Measurements from ENCODE around the gene CCDC60. TPM values are rescaled to one million over a fixed set of nuclear protein-coding genes. Genes with fewer than 3 reads are reported as not detected.
A peak's percentile ranks its signal among the peaks of the same experiment; 100 is the strongest.

The CCDC60 gene
- polyA plus RNA-seq, 1 experiment = not detected

DNA sequence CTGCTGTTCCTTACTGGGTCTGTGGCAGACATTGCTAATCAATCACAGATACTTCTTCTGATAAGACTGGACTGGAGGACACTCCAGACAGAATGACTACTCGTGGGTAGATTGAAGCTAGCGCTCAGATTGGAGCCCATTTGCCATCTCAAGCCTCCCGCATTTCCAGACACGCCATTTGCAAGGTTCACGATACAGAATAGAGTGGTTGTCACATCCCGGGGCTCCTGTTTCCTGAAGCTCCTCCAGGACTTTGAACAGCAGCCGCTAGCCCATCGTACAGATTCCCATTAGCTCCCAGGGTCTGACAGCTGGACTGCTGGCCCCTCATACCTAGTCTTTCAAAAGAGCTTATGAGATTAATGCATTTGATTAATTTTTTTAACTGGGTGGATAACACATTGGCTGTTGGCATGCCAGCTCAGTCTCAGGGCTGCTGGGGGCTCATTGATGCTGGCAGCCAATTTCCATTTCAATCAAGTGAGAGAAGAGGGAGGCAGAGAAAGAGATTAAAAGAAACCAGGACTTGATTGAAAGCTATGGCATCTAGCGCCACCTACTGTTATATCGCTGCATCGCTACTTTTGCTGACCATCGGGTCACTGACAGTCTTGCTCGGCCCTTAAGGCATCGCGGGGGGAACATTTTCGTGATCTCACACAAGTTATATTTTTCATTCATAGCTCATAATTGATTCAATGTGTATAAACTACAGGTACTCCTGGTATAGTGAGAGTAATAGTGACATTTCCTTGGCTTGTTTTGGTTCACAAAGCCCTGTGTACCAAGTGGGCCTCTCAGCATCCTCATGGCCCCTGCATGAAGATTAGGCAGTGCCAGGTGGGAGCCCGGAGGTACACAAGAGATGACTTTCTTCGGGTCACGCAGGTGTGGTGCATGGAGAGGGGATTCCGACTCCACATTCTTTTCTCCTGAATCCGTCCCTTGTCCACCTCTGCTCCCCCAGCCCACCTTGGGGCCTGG lies 78.6 kb downstream of the CCDC60 start:
- no peak overlapping the region for H3K4me3 ChIP-seq (ENCODE audit: low read depth, low read length)
- H3K27me3 ChIP-seq (ENCODE audit: control insufficient read depth, insufficient read depth, low read length) = no peaks in the 10 kb centered on the region
- POLR2A ChIA-PET = no interaction called here
- TF ChIP-seq, protein P1, sequence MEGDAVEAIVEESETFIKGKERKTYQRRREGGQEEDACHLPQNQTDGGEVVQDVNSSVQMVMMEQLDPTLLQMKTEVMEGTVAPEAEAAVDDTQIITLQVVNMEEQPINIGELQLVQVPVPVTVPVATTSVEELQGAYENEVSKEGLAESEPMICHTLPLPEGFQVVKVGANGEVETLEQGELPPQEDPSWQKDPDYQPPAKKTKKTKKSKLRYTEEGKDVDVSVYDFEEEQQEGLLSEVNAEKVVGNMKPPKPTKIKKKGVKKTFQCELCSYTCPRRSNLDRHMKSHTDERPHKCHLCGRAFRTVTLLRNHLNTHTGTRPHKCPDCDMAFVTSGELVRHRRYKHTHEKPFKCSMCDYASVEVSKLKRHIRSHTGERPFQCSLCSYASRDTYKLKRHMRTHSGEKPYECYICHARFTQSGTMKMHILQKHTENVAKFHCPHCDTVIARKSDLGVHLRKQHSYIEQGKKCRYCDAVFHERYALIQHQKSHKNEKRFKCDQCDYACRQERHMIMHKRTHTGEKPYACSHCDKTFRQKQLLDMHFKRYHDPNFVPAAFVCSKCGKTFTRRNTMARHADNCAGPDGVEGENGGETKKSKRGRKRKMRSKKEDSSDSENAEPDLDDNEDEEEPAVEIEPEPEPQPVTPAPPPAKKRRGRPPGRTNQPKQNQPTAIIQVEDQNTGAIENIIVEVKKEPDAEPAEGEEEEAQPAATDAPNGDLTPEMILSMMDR (IDR thresholded peaks at IDR 0.05; ENCODE audit: insufficient read depth, low read depth, low read length) = peak; percentile 74
- peak; percentile 1 for DNase-seq (ENCODE audit: low read depth)
- CTCF ChIA-PET = interaction anchor here (0.5 to 4.1 kb wide), 18 partner anchors 8 to 1036 kb away, joined by 3 to 45 read pairs (median 5); partner anchors contain the start of gene SUDS3
- H3K36me3 ChIP-seq (ENCODE audit: control insufficient read depth, insufficient read depth, low read length) = no peaks in the 10 kb centered on the region

DNA sequence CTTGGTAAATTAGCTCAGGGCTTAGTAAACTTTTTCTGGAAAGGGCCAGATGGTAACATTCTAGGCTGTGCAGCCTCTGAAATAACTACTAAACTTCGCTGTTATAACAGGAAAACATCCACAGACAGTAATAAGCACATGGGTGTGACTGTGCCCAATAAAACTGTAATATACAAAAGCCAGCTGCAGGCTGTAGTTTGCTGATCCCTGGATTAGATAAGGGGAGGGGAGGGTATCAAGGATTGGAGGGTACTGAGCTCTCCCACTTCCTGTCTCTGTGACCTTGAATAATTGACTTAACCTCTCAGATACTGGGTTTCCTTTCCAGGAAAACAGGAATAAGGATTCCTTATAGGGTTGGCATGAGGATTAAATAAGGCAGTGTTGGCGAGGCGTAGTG lies 81.2 kb downstream of the CCDC60 start:
- no peak for DNase-seq (ENCODE audit: low read depth)
- Histone ChIP-seq H3K4me3 (ENCODE audit: low read depth, low read length) (no peak overlapping the region), H3K36me3 (ENCODE audit: control insufficient read depth, insufficient read depth, low read length) (no peaks in the 10 kb centered on the region), H3K27me3 (ENCODE audit: control insufficient read depth, insufficient read depth, low read length) (no peaks in the 10 kb centered on the region)
- CTCF ChIA-PET = interaction anchor here (0.7 to 4.1 kb wide), 6 partner anchors 8 to 1038 kb away, joined by 3 to 45 read pairs (median 3); no protein-coding TSS in a partner anchor
- TF ChIP-seq, protein P1 (IDR thresholded peaks at IDR 0.05; ENCODE audit: insufficient read depth, low read depth, low read length) = no peak
- POLR2A ChIA-PET = no interaction called here

DNA sequence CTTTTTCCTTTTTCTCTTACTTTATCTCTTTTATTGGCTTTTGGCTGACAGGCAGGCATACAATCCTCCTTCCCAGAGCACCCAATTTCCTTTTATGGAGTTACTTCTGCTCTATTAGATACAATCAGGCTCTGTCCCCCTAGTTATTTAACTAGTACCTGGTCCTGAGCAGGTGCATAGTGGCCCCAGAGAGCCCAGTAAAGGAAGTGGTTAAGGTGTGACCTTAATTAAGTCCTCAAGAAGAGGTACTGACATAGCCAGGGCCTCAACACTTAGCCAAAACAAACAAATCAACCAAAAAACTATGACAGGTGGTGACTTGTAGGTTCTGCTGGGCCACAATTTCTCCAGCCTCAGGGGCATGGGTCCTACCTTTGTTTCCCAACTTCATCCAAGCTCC lies 82.9 kb downstream of the CCDC60 start:
- Histone ChIP-seq H3K36me3 (ENCODE audit: control insufficient read depth, insufficient read depth, low read length) (no peaks in the 10 kb centered on the region), H3K4me3 (ENCODE audit: low read depth, low read length) (no peak overlapping the region), H3K27me3 (ENCODE audit: control insufficient read depth, insufficient read depth, low read length) (no peaks in the 10 kb centered on the region)
- POLR2A ChIA-PET = no interaction called here
- DNase-seq (ENCODE audit: low read depth) = no peak
- CTCF ChIA-PET = no interaction called here
- TF ChIP-seq, protein P1 (IDR thresholded peaks at IDR 0.05; ENCODE audit: insufficient read depth, low read depth, low read length) = no peak

DNA sequence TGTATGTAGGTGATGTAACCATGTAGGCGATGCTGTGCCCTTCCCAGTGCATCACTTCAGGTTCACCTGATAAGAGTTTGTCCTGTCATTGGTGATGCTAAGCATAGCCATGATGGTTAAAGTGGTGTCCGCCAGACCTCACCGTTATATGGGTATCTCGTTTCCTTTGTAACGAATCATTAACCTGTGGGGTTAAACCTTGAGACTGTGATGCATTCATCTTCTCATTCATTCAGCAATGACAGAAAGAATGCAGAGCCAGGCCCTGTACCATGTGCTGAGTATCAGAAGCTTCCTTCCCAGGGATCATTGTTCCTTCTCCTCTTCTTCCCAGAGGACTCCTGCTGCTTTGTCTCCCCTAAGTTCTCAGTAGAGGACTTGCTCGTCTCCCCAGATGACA lies 84.9 kb downstream of the CCDC60 start:
- H3K27me3 ChIP-seq (ENCODE audit: control insufficient read depth, insufficient read depth, low read length) = no peaks in the 10 kb centered on the region
- H3K36me3 ChIP-seq (ENCODE audit: control insufficient read depth, insufficient read depth, low read length) = no peaks in the 10 kb centered on the region
- ChIA-PET CTCF (no interaction called here), POLR2A (no interaction called here)
- TF ChIP-seq, protein P1 (IDR thresholded peaks at IDR 0.05; ENCODE audit: insufficient read depth, low read depth, low read length) = no peak
- DNase-seq (ENCODE audit: low read depth) = no peak
- H3K4me3 ChIP-seq (ENCODE audit: low read depth, low read length) = no peak overlapping the region

DNA sequence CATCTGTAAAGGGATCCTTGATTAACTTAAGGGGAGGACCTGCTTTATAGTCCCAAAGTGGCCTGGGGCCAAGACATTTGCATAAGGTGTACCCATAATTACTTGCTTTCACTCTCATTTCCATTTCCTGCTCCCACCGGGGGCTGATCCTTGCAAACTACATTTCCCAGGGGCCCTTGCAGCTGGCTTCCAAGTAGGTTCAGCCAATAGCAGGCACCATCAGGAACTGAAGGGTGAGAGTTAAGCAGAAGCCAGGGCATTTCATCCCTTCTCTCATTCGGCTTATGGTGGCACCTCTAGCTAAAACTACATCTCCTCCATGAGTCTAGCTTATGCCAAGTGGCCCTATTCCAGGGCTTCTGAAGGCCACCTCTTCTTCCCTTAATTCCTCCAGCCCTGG lies 88.8 kb downstream of the CCDC60 start:
- no peak for DNase-seq (ENCODE audit: low read depth)
- TF ChIP-seq, protein P1 (IDR thresholded peaks at IDR 0.05; ENCODE audit: insufficient read depth, low read depth, low read length) = no peak
- Histone ChIP-seq H3K4me3 (ENCODE audit: low read depth, low read length) (no peak overlapping the region), H3K27me3 (ENCODE audit: control insufficient read depth, insufficient read depth, low read length) (no peaks in the 10 kb centered on the region), H3K36me3 (ENCODE audit: control insufficient read depth, insufficient read depth, low read length) (no peaks in the 10 kb centered on the region)
- POLR2A ChIA-PET = no interaction called here
- CTCF ChIA-PET = interaction anchor here (1.0 to 1.4 kb wide), 2 partner anchors 8 to 10 kb away, joined by 3 to 10 read pairs; no protein-coding TSS in a partner anchor
